HG02642 (cell line): ENCODE results near the gene FAP.

Source experiments
- ATAC-seq: cut with Tn5 transposase; IDR thresholded peaks from one replicate; pipeline ENCODE4 v1.9.1; 2021; ENCODE audit warnings: mild to moderate bottlenecking; ENCODE audit not compliant: unreplicated experiment, poor library complexity

FAP gene, protein sequence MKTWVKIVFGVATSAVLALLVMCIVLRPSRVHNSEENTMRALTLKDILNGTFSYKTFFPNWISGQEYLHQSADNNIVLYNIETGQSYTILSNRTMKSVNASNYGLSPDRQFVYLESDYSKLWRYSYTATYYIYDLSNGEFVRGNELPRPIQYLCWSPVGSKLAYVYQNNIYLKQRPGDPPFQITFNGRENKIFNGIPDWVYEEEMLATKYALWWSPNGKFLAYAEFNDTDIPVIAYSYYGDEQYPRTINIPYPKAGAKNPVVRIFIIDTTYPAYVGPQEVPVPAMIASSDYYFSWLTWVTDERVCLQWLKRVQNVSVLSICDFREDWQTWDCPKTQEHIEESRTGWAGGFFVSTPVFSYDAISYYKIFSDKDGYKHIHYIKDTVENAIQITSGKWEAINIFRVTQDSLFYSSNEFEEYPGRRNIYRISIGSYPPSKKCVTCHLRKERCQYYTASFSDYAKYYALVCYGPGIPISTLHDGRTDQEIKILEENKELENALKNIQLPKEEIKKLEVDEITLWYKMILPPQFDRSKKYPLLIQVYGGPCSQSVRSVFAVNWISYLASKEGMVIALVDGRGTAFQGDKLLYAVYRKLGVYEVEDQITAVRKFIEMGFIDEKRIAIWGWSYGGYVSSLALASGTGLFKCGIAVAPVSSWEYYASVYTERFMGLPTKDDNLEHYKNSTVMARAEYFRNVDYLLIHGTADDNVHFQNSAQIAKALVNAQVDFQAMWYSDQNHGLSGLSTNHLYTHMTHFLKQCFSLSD

DNA sequence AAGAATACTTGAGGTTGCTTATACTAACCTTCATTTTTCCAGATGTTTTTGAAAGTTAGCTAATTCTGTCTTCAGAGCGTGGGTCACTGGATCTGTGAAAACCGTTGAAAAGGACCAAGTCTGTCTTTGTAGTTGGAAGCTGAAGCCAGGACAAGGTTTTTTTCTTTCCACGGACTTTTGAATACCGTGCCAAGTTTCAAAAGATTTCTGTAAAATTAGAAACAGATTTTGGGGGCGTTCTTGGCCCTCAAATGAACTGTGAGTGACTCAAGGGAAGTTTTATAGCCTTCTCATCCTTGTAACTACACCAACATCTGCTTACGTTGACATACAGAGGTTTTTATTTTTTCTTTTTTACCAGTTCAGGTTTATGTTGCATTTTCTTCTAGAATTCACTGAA is at the start of gene FAP:
Gene FAP (minus strand): TSS at position 152 of the 400 bp plus-strand sequence. CDS start 118 bp downstream, at position 34.
- no peak for ATAC-seq

DNA sequence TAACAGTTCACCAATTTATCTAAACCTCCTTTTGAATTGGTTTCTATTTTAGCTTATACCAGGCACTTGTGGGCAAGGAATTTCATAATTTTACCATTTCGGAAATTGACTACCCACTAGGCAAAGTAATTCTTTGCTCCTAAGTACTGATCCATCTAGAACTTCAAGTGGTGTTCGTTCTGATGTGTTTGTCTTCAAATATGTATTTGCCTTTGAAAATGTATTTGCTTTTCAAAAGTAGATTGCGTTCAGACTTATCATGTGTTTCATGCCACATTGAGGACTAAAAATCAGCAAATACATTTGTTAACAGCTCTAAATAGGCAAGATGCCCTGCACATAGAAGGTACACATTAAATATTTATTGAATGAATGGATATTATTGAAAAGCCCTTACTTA is 48.5 kb upstream of the FAP start:
- ATAC-seq = no peak

DNA sequence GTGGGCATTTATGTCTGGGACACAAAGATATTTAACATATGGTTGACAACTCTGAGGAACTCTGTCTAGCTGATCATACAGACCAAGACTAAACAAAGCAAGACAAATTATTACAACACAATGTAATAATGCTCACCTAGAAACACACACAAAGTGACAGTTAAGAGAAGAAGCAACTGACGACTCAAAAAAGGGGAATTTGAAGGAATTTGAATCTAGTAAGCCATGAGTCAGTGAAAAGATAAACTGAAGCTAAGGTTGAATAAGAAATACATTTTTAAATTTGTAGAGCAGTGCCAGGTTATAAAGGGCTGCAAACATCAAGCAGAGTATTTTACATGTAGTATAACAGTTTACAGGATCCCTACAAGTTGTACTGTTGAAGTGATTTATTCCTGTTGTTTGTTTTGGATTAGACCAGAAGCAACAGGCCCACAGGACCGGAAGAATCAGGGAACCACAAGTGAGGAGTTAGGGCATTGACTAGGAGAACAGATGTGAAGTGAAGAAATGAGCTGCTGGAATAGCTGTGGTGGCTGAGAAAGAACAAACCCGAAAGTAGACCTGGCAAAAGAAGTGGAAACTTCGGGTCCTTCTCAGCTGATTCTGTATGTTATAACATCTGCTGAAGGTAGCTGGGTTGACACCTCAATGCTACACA is 39.6 kb upstream of the FAP start:
- no peak for ATAC-seq

DNA sequence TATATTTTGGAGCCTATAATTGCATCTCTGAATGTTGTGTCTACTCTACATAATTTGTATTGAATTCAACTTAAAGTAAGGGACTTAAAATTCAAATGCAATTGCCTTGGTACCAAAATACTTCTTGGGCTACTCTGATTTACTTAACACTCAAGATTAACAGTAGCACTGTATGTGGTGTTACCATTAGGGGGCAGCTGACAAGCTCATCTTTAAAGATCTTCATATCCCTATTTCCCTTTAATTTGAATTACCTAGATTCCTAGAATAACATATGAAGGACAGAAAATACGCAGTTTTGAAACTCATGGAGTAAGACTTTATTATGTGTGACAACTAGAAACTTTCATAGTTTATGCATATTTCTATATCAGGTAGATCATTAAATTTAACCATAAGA is 37.4 kb upstream of the FAP start:
- ATAC-seq = no peak

DNA sequence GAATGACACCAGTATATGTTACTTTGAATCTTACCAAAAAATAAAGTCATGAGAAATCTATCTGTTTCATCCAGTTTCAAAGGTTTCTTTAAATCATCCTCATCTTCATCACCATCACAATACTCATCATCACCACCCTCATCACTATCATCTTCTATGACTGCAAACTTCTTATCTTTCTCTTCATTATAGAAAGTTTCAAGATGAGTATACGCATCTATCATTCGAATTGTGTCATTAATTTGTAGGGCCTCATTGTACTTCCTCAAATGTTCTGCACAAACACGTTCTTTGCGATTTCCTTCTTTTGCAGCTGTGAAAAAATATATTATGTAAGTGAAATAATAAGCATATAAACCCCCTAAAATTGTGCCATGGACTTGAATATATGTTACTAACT is 34.1 kb upstream of the FAP start:
- no peak for ATAC-seq

DNA sequence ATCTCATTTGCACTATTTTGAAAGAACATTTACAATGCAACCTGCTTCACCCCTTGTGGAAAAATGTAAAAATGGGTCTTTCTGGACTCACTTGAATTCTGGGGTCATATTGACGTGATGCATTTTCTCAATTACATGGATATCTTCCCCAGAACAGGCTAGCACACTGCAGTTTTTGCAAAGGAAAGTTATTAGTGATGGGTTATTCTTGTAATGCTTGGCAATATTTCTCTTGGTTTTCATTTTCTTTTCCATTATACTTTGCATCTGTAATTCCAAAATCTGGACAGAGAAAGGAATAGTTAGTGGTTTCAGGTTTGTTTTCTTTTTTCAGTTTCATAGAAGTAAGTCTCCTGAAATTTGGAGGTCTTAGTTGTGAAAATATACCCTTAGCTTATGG is 24.8 kb upstream of the FAP start:
- no peak for ATAC-seq

DNA sequence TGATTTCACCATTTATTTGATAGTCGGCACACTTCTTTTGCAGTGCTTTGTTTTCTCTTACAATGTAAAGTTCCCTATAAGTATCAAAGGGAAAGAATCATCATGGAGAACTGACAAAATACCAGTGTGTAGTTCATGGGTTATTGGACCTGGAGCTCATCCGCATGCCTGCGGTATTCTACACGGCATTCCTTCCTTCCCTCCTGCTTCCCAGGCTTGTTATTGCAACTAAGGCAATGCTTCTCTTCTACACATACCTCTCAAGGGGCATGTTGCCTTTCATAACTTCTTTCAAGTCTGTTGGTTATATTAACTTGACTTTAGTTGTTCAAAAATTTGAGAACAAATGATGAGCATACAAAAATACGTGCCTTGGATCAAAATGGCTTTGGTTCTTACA is 24.3 kb upstream of the FAP start:
- ATAC-seq = no peak

DNA sequence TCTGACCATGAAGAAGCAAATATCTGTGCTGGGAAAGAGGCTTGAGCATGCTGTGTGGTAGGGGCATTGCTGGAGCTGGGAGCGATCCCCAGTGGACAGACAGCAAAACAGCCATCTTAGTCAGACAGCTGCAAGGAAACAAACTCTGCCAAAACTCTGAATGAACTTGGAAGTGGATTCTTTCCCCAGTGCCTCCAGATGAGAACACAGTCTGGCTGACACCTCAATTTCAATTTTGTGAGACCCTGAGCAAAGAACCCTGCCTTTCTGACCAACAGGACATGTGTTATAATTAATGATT is 23.2 kb upstream of the FAP start:
- ATAC-seq = no peak

DNA sequence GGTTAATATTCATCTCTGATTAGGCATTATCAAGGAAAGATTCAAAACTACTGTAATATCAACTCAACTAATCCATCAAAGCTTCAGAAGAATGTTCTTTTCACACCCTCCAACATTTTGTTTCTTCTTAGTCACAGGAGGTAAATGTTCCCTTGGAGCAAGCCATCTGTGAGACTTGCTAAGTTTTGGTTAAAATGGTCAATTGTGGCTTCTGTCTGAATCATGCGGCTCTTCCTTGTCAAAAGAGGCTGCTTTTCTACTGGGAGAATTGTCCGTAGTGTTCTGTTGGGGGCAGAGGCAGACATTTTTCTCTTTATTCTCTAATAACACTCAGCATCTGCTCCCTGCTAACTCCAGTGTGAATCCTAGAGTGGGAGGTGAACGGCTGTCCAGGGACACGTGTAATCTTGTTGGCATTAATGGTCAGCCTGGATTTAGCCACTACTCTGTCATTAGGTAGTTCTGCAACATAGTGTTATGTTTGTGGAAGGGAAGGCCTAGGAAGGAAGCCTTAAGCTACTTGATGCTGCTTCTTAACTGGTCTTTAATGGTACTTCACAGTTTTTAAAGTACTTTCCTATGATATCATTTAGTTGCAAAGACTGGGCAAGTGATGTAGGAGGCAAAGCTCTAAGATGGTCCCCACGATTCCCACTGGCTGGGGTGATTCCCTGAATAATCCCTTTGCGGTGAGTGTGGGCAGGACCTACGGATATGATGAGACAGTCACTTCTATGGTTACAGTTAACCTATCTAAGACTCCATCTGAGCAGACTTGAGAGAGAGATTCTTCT is 22.6 kb upstream of the FAP start:
- ATAC-seq = no peak

DNA sequence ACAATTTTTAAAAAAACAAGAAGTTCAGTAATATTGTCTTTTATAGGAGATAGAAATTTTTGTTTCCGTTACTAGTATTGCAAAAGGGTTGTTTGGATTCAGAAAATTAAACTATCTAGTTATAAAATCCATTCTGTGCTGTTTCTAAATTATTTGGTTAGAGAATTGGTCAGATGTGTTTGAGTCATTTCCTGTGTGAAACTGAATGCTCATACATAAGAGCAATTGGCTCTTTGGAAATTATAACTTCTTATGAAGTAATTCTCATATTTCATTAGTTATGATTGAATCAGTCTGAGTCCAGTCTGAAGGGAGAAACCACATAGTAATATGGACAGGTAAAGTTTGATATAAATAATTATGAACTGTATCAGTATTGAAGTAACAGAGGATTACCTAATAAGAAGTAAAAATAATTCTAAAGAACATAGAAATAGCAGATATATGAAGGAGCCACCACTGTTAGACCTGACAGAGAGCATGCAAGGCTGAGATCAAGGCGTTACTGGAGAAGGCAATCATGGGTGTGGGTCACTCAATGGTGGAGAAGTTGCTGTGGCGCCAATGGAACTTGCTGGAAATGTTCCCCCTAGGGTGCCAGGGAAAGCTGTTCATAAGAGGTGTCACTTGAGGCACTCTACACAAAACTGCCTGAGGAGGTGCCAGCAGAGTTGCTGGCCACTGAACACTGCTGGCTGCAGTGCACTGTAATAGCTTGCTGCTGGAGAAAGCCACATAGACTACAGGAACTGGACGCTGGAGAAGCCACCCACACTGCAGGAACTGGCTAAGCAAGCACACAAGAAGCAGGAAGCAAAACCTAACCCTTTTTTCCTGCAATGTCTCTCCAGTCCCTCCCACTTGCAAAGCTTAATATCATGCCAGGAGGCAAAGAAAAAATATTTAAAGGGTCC is 18.0 kb upstream of the FAP start:
- peak; percentile 41 for ATAC-seq

DNA sequence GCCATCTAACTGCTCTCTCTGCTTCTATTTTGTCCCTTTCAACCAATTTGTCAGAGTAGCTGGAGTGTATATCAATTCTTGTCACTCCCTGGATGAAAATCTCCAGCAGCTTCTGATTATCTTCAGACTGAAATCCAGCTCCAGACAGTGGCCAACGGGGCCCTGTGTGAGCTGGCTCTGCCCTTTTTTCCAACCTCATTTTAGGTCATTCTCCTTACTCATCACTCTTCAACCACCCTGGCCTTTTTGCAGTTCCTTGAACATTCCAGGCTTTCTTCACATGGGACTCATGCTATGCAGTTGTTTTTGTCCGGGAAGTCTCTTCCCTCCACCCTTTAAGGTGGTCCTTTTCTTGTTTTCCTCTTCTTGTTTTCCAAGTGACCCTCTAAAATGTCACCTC is 15.4 kb upstream of the FAP start:
- ATAC-seq = no peak

DNA sequence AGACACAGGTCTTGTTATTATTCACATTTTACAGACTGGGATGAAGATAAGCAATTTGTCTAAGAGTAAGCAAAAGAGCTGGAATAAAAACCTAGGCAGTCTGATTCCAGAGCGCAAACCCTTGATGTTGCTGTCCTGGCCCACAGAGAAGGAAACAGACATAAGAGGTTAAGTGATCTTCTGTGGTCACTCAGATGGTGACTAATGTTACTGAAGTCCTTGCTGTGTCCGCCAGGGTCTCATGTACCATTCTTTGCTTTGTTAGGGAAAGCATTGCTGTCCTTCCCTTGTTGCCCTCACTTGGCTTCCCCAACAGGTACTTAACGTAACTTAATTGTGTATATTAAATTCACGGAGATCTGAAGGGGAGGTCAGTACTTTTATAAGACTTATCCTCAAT is 14.9 kb upstream of the FAP start:
- ATAC-seq = no peak

DNA sequence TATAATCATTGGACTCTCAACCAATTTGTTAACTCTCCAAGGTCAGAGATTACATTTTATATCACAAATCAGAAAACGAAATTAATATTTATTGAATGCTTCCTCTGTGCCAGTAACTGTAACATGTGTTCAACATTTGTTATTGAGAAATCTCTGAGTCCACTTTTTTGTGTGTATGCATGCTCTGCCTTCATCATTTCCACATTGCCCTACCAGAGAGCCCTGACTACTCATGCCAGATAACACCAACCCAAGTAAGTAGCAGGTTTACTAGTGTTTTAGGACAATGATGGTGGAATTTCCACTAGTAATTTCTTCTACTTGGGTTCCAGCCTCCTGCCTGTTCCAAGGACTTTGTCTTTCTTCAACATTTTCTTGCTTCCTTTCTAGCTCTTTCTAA is 14.2 kb upstream of the FAP start:
- ATAC-seq = no peak

DNA sequence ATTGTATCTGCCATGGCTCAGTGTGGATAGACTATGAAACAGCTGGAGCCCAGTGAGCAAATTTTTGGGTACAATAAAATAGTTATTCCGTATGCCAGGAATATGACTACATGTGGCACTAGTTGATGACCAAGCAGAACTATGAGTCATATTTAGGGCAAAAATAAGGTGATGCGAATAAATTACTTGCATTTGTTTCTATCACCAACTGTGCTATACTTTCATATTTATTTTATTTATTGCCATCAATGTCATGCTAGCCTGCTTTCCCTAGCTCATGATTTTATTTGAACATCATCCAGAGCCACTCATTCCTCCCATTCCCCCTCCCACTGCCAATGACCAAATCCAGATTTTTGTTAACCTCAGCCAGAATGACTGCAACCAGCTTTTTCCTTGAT is 13.3 kb upstream of the FAP start:
- ATAC-seq = no peak

DNA sequence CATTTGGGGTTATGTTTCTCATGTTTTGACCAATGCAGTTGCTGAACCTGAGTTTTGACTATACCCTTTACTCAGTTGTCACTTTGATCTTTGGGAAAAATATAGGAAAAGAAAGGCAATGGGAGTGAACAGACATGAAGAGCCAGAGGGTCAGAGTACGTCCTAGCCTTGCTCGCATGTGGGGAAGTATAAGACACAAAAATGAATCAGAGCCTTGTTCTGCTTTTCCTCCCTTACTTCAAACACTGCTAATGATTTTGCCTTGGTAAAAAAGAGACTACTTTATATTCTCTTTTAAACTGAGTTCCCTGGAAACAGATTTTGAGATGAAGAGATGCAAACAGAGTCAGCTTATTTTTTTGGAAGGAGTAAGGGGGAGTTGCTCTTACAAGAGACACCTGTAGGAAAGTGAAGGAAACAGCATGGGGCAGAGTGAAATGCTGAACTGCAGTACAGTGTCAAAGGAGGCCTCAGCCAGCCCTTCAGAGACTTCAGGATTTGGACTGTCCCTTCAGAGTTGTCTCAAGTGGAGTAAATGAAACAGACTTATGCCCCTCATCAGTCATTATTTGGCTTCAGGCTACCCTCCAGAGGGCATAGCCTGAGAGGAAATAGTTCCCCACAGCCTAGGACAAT is 11.1 kb upstream of the FAP start:
- no peak for ATAC-seq

DNA sequence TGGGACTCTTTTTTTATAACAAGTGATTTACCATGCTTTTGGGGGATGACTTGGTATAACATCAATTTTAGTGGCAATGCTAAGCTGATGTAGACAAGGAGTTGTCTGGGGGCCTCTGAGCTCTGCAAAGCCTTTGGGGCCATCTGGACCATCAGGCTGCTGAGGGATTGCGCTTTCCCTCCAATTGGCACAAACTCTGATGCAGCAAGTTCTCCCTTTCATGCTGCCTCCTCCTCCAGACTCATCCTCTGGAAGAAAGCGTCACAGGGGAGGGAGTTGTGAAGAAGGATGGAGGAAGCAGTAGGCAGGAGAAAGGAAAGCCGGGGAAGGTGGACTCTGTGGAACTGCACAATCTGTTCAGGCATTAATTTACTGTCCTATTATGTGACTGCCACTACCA is 10.2 kb upstream of the FAP start:
- ATAC-seq = no peak

DNA sequence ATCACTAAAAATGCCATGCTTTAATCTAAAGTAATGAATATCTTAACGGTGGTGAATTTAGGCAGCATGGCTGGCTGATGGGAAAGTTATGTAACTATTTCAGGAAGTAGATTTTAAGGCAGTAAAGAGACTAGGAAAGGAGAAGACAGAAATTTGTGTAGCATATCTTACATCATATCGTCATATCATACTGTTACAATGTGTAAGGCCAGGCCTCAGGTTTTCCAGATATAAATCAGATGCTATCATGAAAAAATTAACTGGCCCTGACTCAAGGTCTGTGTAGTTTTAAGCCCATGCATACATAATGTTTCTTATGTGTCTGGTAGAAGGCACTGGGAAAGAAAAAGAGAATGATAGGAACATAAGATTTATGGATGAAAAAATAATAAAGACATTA is 8.9 kb upstream of the FAP start:
- no peak for ATAC-seq

DNA sequence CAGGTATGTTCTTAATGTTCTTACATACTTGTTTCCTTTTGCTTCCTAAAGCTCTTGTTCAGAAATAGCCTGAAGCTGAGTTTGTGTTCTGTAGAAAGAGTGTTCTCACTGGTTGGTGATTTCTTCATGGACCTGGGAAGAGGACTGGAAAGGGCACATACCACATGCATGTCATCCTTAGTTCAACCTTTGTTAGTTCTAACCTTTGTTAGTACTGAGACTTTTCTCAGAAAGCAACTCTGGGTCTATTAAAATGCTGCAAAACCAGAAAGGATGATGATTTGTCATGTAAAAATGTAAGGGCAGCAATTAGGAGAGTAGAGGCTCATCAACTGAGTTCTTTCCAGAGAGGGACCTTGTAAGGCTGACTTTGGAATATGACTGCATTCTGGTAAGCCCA is 2.5 kb upstream of the FAP start:
- no peak for ATAC-seq

DNA sequence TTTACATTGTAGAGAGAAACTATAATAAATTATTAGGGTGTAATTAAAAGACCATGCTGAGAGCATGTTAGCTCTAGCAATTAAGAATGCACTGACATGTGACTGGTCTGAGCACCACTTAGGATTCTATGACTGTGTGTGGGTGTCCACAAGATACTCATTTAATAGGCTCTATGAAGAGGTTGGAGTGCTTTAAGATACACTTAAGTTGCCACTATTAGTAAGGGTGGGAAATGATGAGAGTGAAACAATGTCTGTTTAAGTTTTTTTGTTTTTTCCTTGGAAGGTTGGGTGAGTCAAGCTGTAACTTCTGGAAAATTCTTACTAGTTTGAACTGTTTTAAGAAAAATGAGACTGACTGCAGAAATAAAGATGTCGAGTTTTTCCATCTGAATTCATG is 1.8 kb upstream of the FAP start:
- no peak for ATAC-seq
